ENCODE data around the gene NOL3.
"Not testable (repeated sequence)": the region's sequence is repeated elsewhere in the genome, so short reads cannot be mapped to it uniquely, and the experiment has no call there.

The NOL3 gene

GRCh38 chr16:67170168-67170948 lies at the start of gene NOL3:
Gene NOL3, plus strand, starts transcription at chr16:67170538.
- DNase-seq (ENCODE audit: low read depth): peak; percentile 42

- not testable (repeated sequence) for DNase-seq (ENCODE audit: low read depth)
Observed at GRCh38 chr16:67122799-67123198, 47.5 kb upstream of the NOL3 start.

- DNase-seq (ENCODE audit: low read depth): no peak
Observed at GRCh38 chr16:67128417-67128816, 41.9 kb upstream of the NOL3 start.

- no peak for DNase-seq (ENCODE audit: low read depth)
Observed at GRCh38 chr16:67128887-67129286, 41.5 kb upstream of the NOL3 start.

- DNase-seq (ENCODE audit: low read depth): no peak
Observed at GRCh38 chr16:67129422-67129821, 40.9 kb upstream of the NOL3 start.

- DNase-seq (ENCODE audit: low read depth): no peak
Observed at GRCh38 chr16:67137605-67138004, 32.7 kb upstream of the NOL3 start.

- no peak for DNase-seq (ENCODE audit: low read depth)
Observed at GRCh38 chr16:67141391-67141790, 28.9 kb upstream of the NOL3 start.

GRCh38 chr16:67142342-67142741 lies 28.0 kb upstream of the NOL3 start:
- no peak for DNase-seq (ENCODE audit: low read depth)

- DNase-seq (ENCODE audit: low read depth): no peak
Observed at GRCh38 chr16:67144943-67145342, 25.4 kb upstream of the NOL3 start.

GRCh38 chr16:67145746-67146145 lies 24.6 kb upstream of the NOL3 start:
- no peak for DNase-seq (ENCODE audit: low read depth)

GRCh38 chr16:67146523-67147357 lies 23.6 kb upstream of the NOL3 start:
- no peak for DNase-seq (ENCODE audit: low read depth)

- no peak for DNase-seq (ENCODE audit: low read depth)
Observed at GRCh38 chr16:67147437-67148140, 22.7 kb upstream of the NOL3 start.

- no peak for DNase-seq (ENCODE audit: low read depth)
Observed at GRCh38 chr16:67148221-67148620, 22.1 kb upstream of the NOL3 start.

GRCh38 chr16:67148656-67149275 lies 21.6 kb upstream of the NOL3 start:
- DNase-seq (ENCODE audit: low read depth): no peak

- no peak for DNase-seq (ENCODE audit: low read depth)
Observed at GRCh38 chr16:67149276-67150046, 20.9 kb upstream of the NOL3 start.

- no peak for DNase-seq (ENCODE audit: low read depth)
Observed at GRCh38 chr16:67150047-67150832, 20.1 kb upstream of the NOL3 start.

GRCh38 chr16:67150833-67151396 lies 19.4 kb upstream of the NOL3 start, which contains the start of gene B3GNT9:
Gene B3GNT9, minus strand, starts transcription at chr16:67150998. Its CDS starts 513 bp downstream, at chr16:67150485.
- peak; percentile 58 for DNase-seq (ENCODE audit: low read depth)

- DNase-seq (ENCODE audit: low read depth): no peak
Observed at GRCh38 chr16:67151431-67152097, 18.8 kb upstream of the NOL3 start.

GRCh38 chr16:67154578-67155294 lies 15.6 kb upstream of the NOL3 start:
- no peak for DNase-seq (ENCODE audit: low read depth)
